ENCODE results near the gene OSBPL2. TPM values are rescaled to one million over a fixed set of nuclear protein-coding genes. Genes with fewer than 3 reads are reported as not detected.

OSBPL2 gene
- total RNA-seq, 2 experiments from 2014 or later, result 52.8 to 54.4 TPM

DNA sequence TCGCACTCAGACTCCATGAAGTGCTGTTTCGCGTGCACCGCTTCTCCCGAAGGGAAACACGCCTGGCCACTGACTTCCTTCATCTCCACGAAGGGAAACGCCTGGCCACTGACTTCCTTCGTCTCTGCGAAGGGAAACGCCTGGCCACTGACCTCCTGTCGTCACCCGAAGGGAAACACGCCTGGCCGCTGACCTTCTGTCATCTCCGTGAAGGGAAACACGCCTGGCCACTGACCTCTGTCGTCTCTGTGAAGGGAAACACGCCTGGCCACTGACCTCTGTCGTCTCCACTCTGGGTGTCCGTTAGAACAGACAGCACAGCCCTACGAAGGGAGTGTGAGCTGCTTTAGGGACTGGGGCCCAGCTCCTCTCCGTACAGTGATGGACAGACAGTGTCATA is 47.4 kb downstream of the OSBPL2 start:
- H3K4me3 ChIP-seq (ENCODE audit: low read length), result no peak overlapping the region
- H3K27ac ChIP-seq (ENCODE audit: low read depth in 1 of 2, low read length in 2 of 2), result no peak overlapping the region
- no peaks in the 10 kb centered on the region for H3K4me1 ChIP-seq (ENCODE audit: insufficient read depth, low read length)
- ATAC-seq (ENCODE audit: poor library complexity), result no peak
- H3K27me3 Mint-ChIP-seq, result no peaks in the 10 kb centered on the region
- H3K36me3 ChIP-seq (ENCODE audit: insufficient read depth, low read length), result peaks cover 58% of the 10 kb centered on the region
- intact Hi-C loops (cut with DNase I, micrococcal nuclease), result no loop called here
- TF ChIP-seq, protein P1, sequence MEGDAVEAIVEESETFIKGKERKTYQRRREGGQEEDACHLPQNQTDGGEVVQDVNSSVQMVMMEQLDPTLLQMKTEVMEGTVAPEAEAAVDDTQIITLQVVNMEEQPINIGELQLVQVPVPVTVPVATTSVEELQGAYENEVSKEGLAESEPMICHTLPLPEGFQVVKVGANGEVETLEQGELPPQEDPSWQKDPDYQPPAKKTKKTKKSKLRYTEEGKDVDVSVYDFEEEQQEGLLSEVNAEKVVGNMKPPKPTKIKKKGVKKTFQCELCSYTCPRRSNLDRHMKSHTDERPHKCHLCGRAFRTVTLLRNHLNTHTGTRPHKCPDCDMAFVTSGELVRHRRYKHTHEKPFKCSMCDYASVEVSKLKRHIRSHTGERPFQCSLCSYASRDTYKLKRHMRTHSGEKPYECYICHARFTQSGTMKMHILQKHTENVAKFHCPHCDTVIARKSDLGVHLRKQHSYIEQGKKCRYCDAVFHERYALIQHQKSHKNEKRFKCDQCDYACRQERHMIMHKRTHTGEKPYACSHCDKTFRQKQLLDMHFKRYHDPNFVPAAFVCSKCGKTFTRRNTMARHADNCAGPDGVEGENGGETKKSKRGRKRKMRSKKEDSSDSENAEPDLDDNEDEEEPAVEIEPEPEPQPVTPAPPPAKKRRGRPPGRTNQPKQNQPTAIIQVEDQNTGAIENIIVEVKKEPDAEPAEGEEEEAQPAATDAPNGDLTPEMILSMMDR (IDR thresholded peaks at IDR 0.05), result no peak
- H3K27me3 ChIP-seq (ENCODE audit: control insufficient read depth in 1 of 2, insufficient read depth in 2 of 2, low read length in 2 of 2), result no peaks in the 10 kb centered on the region
- H3K36me3 Mint-ChIP-seq (ENCODE audit: low read depth), result peaks cover 65% of the 10 kb centered on the region
- no peaks in the 10 kb centered on the region for H3K4me1 Mint-ChIP-seq (ENCODE audit: low read depth)
- no peaks in the 10 kb centered on the region for H3K9me3 Mint-ChIP-seq
- H3K9me3 ChIP-seq (ENCODE audit: control insufficient read depth in 1 of 2, insufficient read depth in 1 of 2, low read length in 2 of 2), result no peaks in the 10 kb centered on the region
- ChIA-PET POLR2A (no interaction called here), CTCF (no interaction called here)
- no peak overlapping the region for H3K27ac Mint-ChIP-seq
- DNase-seq, result no peak
- no peak overlapping the region for H3K4me3 Mint-ChIP-seq

DNA sequence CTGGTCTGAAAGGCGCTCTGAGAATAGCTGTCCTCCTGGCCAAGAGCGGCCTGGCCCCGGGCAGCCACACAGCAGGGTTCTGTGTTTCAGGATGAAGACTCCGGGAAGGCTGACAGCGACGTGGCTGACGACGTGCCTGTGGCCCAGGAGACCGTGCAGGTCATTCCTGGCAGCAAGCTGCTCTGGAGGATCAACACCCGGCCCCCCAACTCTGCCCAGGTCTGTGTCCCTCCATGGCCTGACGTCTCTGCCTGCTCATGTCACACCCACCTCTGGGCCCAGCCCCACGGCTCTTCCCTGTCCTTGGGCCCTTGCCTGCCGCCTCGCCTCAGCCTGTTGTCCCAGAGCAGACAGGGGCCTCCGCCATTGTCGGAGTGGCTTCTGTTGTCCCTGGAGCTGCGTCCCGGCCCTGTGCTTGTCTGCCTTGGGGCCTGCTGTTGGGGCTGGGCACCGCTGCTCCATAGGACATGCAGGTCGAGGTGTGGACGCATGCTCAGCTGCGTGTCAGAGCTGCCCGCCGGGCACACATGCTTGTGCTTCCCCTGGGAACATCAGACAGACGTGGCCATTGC is 48.3 kb downstream of the OSBPL2 start:
- DNase-seq (no peak), ATAC-seq (ENCODE audit: poor library complexity) (no peak)
- H3K4me3 ChIP-seq (ENCODE audit: low read length), result no peak overlapping the region
- TF ChIP-seq, protein P1 (IDR thresholded peaks at IDR 0.05), result no peak
- peaks cover 2% of the 10 kb centered on the region for H3K4me1 ChIP-seq (ENCODE audit: insufficient read depth, low read length)
- ChIA-PET POLR2A (no interaction called here), CTCF (no interaction called here)
- H3K9me3 ChIP-seq (ENCODE audit: control insufficient read depth in 1 of 2, insufficient read depth in 1 of 2, low read length in 2 of 2), result no peaks in the 10 kb centered on the region
- H3K27ac ChIP-seq (ENCODE audit: low read depth in 1 of 2, low read length in 2 of 2), result no peak overlapping the region
- H3K36me3 Mint-ChIP-seq (ENCODE audit: low read depth), result peaks cover 65% of the 10 kb centered on the region
- no peaks in the 10 kb centered on the region for H3K27me3 Mint-ChIP-seq
- H3K36me3 ChIP-seq (ENCODE audit: insufficient read depth, low read length), result peaks cover 54% of the 10 kb centered on the region
- H3K27ac Mint-ChIP-seq, result no peak overlapping the region
- H3K27me3 ChIP-seq (ENCODE audit: control insufficient read depth in 1 of 2, insufficient read depth in 2 of 2, low read length in 2 of 2), result no peaks in the 10 kb centered on the region
- no peaks in the 10 kb centered on the region for H3K9me3 Mint-ChIP-seq
- intact Hi-C loops (cut with DNase I, micrococcal nuclease), result no loop called here
- no peak overlapping the region for H3K4me3 Mint-ChIP-seq
- H3K4me1 Mint-ChIP-seq (ENCODE audit: low read depth), result no peaks in the 10 kb centered on the region

DNA sequence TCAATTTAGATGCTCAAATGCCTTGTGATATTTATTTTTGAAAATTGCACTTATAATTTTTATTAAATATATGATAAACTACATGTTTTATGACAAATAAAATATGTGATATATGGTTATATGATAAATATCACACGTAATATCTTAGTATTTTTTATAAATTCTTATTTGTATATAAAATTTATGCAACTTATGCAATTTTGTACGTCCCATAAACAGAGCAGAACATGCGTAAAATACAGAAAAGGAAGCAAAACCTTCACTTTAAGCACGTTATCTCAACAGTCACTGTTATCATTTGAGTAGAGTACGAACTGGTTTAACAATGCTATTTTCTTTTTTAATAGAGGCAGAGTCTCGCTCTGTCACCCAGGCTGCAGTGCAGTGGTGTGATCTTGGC is 48.8 kb downstream of the OSBPL2 start:
- Histone ChIP-seq H3K27ac (ENCODE audit: low read depth in 1 of 2, low read length in 2 of 2) (no peak overlapping the region), H3K4me1 (ENCODE audit: insufficient read depth, low read length) (peaks cover 8% of the 10 kb centered on the region), H3K9me3 (ENCODE audit: control insufficient read depth in 1 of 2, insufficient read depth in 1 of 2, low read length in 2 of 2) (no peaks in the 10 kb centered on the region), H3K4me3 (ENCODE audit: low read length) (no peak overlapping the region), H3K36me3 (ENCODE audit: insufficient read depth, low read length) (peaks cover 53% of the 10 kb centered on the region), H3K27me3 (ENCODE audit: control insufficient read depth in 1 of 2, insufficient read depth in 2 of 2, low read length in 2 of 2) (no peaks in the 10 kb centered on the region)
- intact Hi-C loops (cut with DNase I, micrococcal nuclease), result no loop called here
- peaks cover 62% of the 10 kb centered on the region for H3K36me3 Mint-ChIP-seq (ENCODE audit: low read depth)
- CTCF ChIA-PET, result no interaction called here
- ATAC-seq (ENCODE audit: poor library complexity) (no peak), DNase-seq (no peak)
- no peaks in the 10 kb centered on the region for H3K27me3 Mint-ChIP-seq
- H3K4me3 Mint-ChIP-seq, result no peak overlapping the region
- H3K4me1 Mint-ChIP-seq (ENCODE audit: low read depth), result no peaks in the 10 kb centered on the region
- TF ChIP-seq, protein P1 (IDR thresholded peaks at IDR 0.05), result no peak
- POLR2A ChIA-PET, result no interaction called here
- H3K27ac Mint-ChIP-seq, result no peak overlapping the region
- H3K9me3 Mint-ChIP-seq, result no peaks in the 10 kb centered on the region
